Stimulated activated CD8-positive, alpha-beta memory T cell treated with anti-CD3 and anti-CD28 coated beads, Interleukin-12 subunit alpha, Interleukin-12 subunit beta, amount 100 ng/mL, for 24 hours (primary cell): ENCODE results near the gene FAM107B.
"Not testable (repeated sequence)": the region's sequence is repeated elsewhere in the genome, so short reads cannot be mapped to it uniquely, and the experiment has no call there.

Experiments
- DNase-seq: peaks from one replicate; pipeline ENCODE4 v3.0.0-alpha.2; 2020; ENCODE audit errors: extremely low read depth

Gene FAM107B

DNA sequence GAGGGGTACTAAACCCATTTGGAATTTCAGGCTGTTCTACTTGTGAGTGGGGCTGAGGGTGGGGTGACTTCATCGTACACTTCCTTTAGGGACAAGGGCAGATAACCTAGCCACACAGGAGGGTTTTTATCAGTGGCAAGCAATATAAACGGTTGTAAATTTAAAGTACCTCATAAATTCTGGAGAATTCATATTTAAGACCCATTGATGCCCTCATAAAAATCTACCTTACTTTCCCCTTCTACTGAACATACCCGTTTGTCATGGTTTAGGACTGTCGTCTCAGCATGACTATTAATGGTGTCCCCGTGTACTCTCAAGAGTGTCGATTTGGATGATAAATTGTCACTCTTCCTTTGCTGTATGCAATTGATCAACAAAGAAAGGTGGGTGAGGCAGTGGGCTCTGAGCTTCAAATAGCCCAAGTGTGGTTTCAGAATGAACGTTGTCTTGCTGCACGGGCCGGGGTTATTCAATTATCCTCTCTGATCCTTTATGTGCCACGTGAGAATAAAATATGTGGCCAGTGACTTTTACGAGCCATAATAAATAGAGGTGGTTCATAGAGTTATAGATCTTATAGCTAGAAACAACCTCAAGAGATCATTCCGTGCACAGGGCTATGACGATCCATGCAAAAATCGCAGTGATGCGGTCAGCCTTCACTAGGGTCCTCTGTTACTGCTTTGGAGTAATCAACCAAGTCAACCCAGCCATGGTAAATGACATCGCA, 82.2 kb downstream of the FAM107B start:
- DNase-seq = no peak

DNA sequence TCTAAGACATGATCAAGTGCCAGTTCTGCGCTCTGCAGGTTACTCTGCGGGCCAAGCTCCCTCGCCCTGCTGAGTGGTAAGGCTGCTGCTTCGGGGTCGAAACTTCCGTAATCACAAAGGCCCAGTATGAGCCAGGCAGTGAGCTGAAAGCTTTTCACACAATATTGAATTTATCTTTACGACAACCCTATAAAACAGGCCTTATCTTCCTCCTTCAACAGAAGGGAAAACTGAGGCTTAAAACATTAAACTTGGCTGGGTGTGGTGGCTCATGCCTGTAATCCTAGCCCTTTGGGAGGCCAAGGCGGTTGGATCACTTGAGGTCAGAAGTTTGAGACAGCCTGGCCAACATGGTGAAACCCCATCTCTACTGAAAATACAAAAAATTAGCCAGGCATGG, 83.3 kb downstream of the FAM107B start:
- no peak for DNase-seq

DNA sequence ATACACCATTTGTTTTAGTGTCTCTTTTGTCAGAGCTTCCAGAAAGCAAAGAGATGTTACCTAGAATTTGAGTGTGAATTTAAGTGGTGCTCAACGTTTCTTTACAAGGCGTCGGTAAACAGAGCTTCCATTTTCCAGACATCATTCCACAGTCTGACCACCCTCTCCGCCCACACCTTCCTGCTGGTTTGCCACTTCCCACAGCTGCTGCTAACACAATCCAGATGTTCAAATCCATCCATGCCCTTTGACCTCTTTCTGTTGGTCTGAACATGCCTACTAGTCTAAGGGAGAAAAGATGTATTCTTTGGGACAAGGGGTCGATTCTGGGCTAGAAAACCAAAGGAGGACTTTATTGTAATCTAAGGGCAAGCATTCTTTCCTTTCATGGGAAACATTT, 86.1 kb downstream of the FAM107B start:
- DNase-seq = no peak

DNA sequence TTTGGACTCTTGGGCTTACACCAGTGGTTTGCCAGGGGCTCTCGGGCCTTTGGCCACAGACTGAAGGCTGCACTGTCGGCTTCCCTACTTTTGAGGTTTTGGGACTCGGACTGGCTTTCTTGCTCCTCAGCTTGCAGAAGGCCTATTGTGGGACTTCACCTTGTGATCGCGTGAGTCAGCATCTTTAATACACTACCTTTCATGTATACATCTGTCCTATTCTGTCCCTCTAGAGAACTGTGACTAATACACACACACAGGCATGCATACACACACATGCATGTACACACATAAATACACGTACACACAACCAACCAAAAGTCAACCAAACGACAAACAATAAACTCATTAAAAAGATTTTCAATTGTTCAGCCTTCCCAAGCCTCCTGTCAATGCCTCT, 86.5 kb downstream of the FAM107B start:
- not testable (repeated sequence) for DNase-seq

DNA sequence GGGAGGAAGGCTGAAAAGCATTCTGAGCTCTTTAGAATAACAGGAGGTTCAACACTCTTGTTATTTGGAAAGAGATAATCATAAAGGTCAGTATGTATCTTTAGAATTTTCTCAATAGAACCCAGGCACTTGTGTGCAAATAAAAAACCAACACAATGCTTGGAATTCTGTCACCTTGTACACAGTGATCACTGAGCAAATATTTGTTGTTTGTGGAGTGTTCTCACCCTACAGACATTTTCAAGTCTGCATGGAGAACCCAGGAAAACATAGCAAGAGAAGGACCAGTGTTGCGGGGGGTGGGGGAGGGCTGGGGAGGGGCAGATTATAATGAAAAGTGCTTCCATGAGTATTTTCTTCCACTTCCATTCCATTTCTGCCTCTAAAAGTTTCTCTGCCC, 87.4 kb downstream of the FAM107B start:
- DNase-seq = no peak

GRCh38 chr10:14686356-14686755, 88.3 kb downstream of the FAM107B start:
- DNase-seq = no peak

- no peak for DNase-seq
These were observed 90.3 kb downstream of the FAM107B start for GRCh38 chr10:14684354-14684753.

DNA sequence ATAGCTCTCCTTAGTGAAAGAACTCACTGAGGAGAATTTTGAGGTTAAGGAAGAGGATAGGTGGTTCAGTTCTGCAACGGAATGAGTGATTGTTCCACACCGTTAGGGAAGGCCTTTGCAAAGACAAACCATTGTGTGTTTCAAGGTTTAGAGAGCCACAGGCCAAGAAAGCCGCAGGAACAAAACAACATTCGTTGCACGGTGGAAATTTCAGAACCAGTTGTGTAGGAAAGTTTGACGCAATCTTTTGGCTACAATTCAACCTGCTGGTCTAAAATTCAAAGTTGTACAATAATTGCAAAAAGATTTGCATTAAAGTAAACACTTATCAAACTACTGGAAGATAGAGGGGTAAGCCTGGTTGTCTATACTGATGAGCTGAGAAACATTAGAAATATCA, 91.4 kb downstream of the FAM107B start:
- DNase-seq = no peak

- no peak for DNase-seq
These were observed 92.9 kb downstream of the FAM107B start for GRCh38 chr10:14681802-14682201.

GRCh38 chr10:14681305-14681704, 93.4 kb downstream of the FAM107B start:
- DNase-seq = no peak

GRCh38 chr10:14678637-14679036, 96.1 kb downstream of the FAM107B start:
- DNase-seq = no peak

DNA sequence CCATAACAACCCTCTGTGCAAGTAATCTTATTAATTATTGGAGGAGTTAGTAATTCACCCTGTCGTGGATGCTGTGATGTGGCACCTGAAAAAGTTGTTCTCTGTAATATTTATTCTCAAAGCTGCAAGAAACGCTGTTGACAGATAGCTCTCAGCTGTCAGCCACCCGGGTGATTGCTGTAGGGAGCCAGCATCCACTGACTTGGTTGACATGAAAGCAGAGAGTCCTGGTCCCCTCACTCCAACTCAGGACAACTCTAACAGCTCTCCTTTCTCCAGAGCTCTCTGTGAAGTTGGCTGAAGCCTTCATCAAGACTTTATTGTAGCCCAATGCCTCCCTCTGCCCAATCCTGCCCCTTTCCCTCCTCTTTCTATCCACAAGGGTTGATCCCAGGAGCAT, 98.0 kb downstream of the FAM107B start:
- DNase-seq = no peak

DNA sequence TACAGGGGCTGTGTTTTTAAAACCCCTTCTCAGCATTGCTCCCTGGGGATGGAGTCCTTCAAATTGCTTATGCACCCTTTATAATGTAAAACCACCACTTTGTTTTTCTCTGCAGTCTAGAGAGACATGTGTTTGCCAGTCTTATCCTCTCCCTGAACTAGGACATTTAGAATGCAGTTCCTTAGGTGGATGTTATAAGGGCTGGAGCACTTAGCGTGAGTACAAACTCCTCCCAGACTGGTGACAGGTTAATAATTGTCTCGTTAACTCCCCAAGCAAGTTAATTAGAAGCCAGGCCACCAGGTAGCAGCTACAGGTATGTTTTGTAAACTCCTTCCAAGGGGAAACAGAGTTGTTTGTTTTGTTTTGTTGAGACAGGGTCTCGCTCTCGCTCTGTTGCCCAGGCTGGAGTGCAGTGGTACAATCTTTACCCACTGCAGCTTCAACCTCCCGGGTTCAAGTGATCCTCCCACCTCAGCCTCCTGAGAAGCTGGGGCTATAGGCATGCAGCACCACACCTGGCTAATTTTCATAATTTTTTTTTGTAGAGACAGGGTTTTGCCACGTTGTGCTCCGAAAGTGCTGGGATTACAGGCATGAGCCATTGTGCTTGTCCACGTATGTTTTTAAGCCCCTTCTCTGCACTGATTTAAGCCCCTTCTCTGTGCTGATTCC, 100.2 kb downstream of the FAM107B start:
- DNase-seq = no peak

DNA sequence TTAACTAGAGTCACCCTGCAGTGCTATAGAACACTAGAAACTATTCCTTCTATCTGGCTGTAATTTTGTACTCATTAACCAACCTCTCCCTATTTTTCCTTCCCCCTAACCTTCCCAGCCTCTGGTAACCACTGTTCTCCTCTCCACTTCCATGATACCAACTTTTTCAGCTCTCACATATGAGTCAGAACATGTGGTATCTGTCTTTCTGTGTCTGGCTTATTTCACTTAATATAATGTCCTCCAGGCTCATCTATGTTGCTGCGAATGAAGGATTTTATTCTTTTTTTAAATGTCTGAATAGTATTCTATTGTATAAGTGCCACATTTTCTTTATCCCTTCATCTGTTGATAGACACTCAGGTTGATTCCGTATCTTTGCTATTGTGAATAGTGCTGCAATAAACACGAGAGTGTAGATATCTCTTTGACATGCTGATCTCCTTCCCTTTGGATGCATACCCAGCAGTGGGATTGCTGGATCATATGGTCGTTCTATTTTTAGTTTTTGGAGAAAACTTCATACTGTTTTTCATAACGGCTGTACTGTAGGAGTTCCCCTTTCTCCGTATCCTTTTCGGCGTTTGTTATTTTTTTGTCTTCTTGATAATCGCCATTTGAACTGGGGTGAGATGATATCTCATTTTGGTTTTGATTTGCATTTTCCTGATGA, 101.4 kb downstream of the FAM107B start:
- no peak for DNase-seq

DNA sequence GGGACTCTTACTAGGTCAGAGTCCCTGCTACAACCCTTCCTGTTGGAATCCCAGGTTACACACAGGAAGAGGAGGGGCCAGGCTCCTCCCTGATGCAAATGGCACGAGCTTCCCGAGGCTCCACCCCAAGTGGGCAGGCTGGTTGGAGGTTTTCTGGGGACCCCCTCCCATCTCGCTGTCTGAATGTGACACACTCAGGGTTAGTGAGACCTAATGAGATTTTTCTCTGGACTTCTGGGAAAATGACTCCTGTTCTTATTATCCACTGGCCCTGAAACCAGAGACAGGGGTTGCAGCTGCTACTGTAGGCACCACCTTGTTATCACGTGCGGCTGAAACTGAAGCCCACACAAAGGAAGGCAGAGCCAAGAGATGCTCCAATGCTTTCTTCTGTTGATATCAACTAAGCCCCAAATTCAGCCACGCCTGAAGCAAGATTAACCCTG, 103.3 kb downstream of the FAM107B start:
- DNase-seq = no peak

- no peak for DNase-seq
These were observed 104.0 kb downstream of the FAM107B start for GRCh38 chr10:14670551-14671240.

DNA sequence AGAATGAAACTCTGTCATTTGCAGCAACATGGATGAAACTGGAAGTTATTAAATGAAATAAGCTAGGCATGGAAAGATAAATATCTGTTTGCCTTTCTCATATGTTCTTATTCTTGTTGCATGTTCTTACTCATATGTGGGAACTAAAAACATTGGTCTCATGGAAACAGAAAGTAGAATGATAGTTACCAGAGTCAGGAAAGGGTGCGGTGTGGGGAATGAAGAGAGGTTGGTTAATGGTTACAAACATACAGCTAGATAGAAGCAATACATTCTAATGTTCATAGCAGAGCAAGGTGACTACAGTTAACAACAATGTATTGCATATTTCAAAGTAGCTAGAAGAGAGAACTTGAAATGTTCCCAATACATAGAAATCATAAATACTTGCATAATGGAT, 105.1 kb downstream of the FAM107B start:
- DNase-seq = no peak

GRCh38 chr10:14667781-14668180, 106.9 kb downstream of the FAM107B start:
- DNase-seq = no peak

GRCh38 chr10:14667280-14667679, 107.4 kb downstream of the FAM107B start:
- no peak for DNase-seq

DNA sequence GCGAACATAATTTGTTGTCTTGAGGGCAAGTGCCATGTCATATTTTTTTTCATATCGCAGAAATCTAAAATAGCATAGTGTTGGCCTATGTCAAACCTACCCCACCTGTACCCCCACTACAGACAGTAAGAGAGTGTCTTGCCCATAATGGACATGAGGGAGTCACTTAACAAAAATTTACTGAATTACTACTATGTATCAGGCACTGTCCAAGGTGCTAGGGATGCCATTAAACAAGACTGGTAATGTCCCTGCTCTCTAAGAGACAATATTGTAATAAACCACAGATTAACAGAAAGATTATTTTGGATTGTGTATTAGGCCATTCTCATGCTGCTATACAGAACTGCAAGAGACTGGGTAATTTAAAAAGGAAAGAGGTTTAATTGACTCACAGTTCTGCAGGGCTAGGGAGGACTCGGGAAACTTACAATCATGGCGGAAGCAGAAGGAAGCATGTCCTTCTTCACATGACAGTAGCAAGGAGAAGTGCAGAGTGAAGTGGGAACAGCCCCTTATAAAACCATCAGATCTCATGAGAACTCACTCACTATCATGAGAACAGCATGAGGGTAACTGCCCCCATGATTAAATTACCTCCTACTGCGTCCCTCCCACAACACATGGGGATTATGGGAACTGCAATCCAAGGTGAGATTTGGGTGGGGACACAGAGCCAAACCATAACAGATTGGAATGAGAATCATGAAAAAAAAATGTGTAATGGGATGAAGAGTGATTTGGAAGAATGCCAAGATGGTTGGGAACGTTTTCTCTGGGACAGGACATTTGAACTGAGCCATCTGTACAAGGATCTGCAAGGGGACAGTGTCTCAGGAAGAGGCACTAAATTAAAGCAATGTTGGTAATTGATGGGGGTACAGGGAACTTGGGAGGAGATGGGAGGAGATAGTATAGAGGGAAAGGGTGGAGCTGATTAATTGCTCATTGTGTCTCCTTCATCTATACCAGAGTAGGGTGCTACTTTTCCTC, 108.5 kb downstream of the FAM107B start:
- no peak for DNase-seq

GRCh38 chr10:14665304-14665703, 109.4 kb downstream of the FAM107B start:
- no peak for DNase-seq
